Measurements from ENCODE around the gene BTN3A1.
"Not testable (repeated sequence)": the region's sequence is repeated elsewhere in the genome, so short reads cannot be mapped to it uniquely, and the experiment has no call there.

The BTN3A1 gene

DNA sequence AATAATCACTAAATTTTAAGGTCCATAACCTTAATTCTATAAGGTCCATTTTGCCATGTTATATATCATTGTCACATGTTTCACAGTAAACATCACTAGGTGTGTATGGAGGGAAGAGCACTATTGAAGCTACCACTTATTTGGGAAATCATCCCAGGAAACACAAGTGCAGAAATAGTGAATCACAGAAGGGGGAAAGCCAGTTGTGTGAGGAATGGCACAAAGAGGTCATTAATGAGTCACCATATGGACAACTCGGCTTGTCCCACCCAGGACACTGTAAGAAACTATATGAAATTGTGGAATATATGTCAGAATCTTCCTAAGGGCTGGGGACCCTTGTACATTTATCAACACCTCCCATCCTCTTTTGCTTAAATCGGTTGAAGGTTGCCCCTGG is 13.7 kb downstream of the BTN3A1 start:
- no peak for DNase-seq

GRCh38 chr6:26416288-26416687 is 14.2 kb downstream of the BTN3A1 start:
- DNase-seq: no peak

DNA sequence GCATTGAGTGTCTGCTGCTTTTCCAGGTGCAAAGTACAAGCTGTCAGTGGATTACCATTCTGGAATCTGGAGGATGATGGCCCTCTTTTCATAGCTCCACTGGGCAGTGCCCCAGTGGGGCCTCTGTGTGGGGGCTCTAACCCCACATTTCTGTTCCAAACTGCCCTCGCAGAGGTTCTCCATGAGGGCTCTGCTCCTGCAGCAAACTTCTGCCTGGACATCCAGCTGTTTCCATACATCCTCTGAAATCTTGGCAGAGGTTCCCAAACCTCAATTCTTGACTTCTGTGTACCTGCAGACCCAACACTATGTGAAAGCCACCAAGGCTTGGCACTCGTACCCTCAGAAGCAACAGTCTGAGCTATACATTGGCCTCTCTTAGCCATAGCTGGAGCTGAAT is 16.0 kb downstream of the BTN3A1 start:
- DNase-seq: not testable (repeated sequence)

DNA sequence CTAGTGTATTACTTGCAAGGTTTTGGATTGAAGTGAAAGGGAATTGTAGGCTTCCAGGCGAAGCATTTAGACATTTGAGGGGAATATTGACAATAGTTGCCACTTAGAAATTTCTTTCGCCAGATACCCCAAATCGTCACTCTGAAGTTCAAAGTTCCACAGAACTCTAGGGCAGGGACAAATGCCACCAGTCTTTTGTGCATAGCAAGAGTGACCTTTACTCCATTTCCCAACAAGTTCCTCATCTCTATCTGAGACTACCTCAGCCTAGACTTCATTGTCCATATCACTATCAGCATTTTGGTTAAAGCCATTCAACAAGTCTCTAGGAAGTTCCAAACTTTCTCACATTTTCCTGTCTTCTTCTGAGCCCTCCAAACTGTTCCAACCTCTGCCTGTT is 16.7 kb downstream of the BTN3A1 start:
- DNase-seq: not testable (repeated sequence)

DNA sequence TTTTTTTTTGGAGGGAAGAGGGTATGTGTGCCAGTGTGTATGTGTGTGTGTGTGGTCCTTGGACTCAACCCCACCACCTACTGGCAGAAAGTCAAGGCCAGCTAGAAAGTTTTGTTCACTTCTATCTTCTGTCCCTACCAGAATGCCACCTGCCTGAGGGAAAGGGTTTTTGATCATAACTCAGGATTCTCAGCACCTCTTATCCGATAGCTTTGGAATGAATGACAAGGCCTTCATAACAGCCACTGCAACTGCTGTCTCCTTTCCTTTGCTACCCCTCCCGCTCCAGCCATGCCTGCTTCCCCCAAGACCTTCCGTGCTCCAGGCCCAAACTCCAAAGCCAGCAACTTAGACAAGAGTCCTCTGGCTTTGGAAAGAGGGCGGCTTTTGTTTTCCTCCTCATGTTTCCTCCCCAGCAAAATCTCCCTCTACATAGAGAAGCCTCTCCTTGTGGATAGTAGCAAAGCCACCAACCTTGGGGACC is 18.7 kb downstream of the BTN3A1 start:
- DNase-seq: peak in 1 of 4 experiments; percentile 4

- peak in 1 of 4 experiments; percentile 3 for DNase-seq
These were observed 19.4 kb downstream of the BTN3A1 start for GRCh38 chr6:26421259-26422144.

GRCh38 chr6:26422329-26422728 is 20.3 kb downstream of the BTN3A1 start:
- no peak for DNase-seq

DNA sequence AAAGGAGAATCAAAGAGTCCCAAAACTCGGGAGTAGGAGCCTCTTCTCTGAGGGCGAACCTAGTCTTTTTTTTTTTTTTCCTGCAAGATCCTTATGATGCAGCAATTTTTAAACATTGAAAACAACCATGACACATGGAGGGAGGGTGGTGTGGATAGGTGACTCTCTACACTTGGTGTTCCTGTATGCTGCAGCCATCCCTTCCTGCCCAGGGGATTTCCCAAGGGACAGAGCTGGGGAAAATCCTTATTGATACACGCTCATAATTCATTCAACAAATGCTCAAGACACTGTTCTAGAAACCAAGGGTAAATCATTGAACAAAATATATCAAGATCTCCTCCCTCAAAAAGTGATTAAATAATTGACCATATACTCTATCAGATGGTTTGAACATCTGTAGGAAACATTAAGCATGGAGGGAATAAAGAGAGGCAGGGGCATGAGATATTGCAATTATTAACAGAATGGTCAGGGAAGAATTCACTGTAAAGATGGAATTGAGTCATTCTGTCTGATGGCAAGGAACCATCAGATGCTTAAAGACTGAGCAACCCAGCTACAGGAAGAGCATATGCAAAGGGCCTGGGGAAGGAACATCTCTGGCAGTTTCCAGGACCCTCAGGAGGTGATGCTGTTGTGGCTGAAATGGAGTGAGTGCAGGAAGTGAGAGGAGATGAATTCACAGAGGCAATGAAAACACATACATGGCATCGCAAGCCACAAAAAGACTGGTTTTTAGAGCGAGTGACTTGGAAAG is 24.8 kb downstream of the BTN3A1 start:
- no peak for DNase-seq

DNA sequence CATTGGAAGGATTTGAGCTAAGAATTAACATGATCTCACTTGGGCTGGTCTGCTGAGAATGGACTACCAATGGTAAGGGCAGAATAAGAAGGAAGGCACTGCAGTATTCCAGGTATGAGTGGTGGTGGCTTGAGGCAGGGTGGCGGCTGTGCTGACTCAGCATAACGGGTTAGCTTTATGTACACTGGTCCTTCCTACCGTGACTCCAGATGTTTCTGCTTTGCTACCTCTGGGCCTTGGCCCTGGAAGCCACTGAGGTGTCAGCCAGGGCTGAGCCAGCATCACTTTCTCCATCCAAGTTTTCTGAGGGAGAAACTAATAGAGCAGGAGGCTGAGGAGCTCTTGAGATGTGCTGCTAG is 25.4 kb downstream of the BTN3A1 start:
- no peak for DNase-seq

DNA sequence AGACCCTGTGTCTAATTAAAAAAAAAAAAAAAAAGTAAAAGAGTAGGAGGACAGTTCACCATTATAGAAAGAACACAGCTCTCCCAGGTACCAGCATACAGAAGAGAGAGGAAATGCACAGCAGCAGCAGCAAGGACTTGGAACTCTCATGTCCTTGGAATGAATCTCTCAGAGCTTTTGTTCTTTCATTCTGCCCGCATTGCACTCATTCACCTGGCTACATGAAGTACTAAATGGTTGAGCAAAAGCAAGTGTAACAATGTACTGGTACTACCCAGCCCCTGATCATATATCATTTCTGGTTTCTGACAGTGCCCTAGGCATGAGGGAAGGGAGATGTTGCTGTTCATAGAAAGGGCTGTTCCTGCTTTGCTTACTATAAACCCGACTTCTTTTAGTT is 26.1 kb downstream of the BTN3A1 start:
- no peak for DNase-seq

DNA sequence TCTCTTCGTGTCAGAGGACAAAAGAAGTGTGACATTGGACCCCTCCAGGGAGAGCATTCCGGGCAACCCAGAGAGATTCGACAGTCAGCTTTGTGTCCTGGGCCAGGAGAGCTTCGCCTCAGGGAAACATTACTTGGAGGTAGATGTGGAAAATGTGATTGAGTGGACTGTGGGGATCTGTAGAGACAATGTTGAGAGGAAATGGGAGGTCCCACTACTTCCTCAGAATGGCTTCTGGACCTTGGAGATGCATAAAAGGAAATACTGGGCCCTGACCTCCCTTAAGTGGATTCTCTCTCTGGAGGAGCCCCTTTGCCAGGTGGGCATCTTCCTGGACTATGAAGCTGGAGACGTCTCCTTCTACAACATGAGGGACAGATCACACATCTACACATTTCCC is 28.7 kb downstream of the BTN3A1 start:
- no peak for DNase-seq

- no peak for DNase-seq
These were observed 29.4 kb downstream of the BTN3A1 start for GRCh38 chr6:26431258-26432172.

DNA sequence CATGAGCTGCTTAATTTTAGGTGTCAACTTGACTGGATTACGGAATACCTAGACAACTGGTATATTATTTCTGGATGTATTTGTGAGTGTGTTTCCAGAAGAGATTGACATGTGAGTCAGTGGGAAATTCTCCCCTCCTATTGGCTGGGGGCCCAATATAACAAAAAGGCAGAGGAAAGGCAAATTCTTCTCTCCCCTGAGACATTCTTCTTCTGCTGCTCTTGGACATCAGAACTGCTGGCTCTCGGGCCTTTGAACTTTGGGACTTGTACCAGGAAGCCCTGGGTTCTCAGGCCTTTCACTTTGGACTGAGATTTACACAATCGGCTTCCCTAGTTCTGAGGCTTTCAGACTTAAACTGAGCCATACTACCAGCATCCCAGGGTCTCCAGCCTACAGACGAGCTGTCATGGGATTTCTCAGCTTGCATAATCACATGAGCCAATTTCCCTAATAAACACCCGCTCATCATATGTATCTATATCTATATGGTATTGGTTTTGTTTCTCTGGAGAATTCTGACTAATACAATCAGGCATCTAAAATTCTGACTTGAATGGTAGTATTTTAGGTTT is 30.6 kb downstream of the BTN3A1 start:
- no peak for DNase-seq

DNA sequence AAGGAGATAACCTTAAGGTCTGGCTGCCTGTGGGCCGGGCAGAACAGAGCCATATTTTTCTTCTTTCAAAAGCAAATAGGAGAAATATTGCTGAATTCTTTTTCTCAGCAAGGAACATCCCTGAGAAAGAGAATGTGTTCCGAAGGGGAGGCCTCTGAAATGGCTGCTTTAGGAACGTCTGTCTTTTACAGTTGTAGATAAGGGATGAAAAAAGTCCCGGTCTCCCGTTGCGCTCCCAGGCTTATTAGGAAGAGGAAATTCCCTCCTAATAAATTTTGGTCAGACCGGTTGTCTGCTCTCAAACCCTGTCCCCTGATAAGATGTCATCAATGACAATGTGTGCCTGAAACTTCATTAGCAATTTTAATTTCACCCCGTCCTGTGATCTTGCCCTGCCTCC is 31.6 kb downstream of the BTN3A1 start:
- DNase-seq: not testable (repeated sequence)

GRCh38 chr6:26436018-26436417 is 33.9 kb downstream of the BTN3A1 start:
- DNase-seq: no peak

- no peak for DNase-seq
These were observed 35.5 kb downstream of the BTN3A1 start for GRCh38 chr6:26437550-26437949.

DNA sequence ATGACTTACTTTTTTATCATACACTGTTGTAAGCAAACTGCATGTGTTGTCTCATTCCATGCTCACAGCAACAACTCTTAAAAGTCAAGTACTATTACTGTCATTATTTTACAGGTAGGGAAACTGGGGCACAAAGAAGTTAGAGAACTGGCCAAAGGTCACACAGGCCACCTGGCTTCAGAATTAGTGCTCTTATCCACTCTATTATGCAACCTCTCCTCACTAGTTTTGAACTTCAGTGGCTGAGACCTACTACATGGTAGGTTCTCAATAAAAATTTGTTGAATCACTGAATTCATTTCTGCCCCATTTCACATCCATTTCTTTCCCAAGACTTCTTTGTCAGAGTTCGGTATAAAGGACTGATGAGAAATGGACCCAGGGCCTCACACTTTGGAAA is 35.9 kb downstream of the BTN3A1 start:
- DNase-seq: no peak

DNA sequence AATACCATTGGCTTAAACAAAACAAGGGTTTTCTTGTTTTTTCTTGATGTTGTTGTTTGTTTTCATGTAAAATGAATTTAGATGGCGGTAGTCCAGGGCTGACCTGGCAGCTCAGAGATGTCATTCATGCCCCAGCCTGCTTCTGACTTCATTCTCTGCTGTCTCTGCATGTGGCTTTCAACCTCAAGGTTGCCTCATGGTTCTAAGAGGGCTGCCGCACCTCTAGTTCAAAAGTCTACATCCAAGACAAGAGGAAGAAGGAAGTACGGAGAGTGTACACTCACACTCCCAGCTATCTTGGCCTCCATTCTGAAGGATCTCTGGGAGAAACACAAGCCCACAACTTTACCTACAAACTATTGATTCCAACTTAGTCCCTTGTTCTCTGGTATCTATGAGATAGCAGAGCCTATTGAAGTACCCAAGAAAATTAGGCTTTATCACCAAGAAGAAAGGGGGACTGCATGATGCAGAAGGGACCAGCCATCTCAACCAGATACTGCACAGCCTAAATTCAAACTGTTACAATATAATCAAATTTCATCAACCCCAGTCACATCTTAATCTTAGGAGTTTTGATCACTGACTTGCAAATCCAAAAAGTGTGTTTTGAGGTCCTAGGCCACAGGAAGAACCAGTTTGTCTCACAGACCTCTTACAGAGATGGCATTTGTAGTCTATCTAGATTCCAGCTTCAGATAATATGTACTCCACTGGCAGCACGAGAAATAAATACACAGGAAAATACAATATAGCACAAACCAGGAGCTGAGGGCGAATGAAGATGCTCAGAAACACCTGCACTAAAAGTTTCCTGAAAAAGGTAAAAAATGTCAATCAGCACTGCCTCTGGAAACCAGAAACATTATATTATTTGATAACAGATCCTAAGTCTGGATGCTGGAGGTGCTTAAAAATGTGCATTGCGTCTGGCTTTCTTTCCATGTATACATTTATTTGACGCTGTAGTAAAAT is 37.4 kb downstream of the BTN3A1 start:
- no peak for DNase-seq

- no peak for DNase-seq
These were observed 38.9 kb downstream of the BTN3A1 start for GRCh38 chr6:26440977-26441358.

DNA sequence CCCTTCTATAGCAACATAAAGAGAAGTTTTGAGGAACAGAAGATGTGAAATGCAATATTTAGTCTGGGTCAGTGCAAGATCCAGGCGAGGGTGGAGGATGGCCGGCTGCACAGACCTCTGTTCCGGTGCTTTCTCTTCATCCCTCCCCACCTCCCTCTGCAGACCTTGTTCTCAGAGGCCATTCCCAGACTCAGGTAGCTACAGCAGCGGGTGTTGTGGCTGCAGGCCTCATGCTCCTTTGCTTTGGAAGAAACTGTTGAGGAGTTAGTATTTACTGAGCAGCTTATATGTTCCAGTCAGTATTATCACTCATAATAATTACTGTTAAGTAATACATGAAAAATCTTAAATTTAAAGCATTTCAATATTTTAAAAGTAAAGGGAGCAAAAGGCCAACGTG is 39.9 kb downstream of the BTN3A1 start:
- no peak for DNase-seq

GRCh38 chr6:26445934-26446667 is 44.0 kb downstream of the BTN3A1 start:
- DNase-seq: no peak

Data from activated CD4-positive, CD25-positive, alpha-beta regulatory T cell (primary cell).